ENCODE data around the gene PCF11. TPM values are rescaled to one million over a fixed set of nuclear protein-coding genes. Genes with fewer than 3 reads are reported as not detected.

Gene PCF11
- total and polyA plus RNA-seq, 11 donors = 15.2 to 35.7 (median 25.5) TPM

- H3K27me3 ChIP-seq = no peaks in the 10 kb centered on the region
- H3K4me3 ChIP-seq = peak overlapping the region in 9 of 12 donors; percentile 62 to 97 (median 87)
- ATAC-seq (no peak), DNase-seq (no peak)
- 74 to 79% (median 76%) methylated on average over 11 of the region's 11 CpGs for WGBS, 4 donors
- H3K9me3 ChIP-seq = no peaks in the 10 kb centered on the region
- no peak for TF ChIP-seq POLR2A (IDR thresholded peaks at IDR 0.05)
- no peak for TF ChIP-seq CTCF (IDR thresholded peaks at IDR 0.05)
- peaks cover 0 to 54% (median 44%) of the 10 kb centered on the region in 9 donors for H3K36me3 ChIP-seq
- intact Hi-C loops (cut with DNase I) = loop anchor here in 8 of 10 donors (2.0 to 10.0 kb wide), 9 partner anchors 33 to 291 kb away; partner anchors contain the start of genes DDIAS (in 7 of the 8), PRCP (in 7 of the 8), PCF11 (in 6 of the 8) and RAB30 (in 2 of the 8)
- peak overlapping the region in 3 of 12 donors; percentile 90 to 96 (median 93) for H3K27ac ChIP-seq
- peaks cover 0 to 36% (median 24%) of the 10 kb centered on the region in 12 donors for H3K4me1 ChIP-seq
Observed at GRCh38 chr11:83191986-83192385, 35.1 kb downstream of the PCF11 start.

GRCh38 chr11:83192606-83193245 is 35.8 kb downstream of the PCF11 start:
- Histone ChIP-seq H3K27me3 (no peaks in the 10 kb centered on the region), H3K9me3 (no peaks in the 10 kb centered on the region), H3K36me3 (peaks cover 0 to 47% (median 37%) of the 10 kb centered on the region in 9 donors), H3K27ac (peak overlapping the region; percentile 58 to 96 (median 89)), H3K4me3 (peak overlapping the region; percentile 49 to 97 (median 84)), H3K4me1 (peaks cover 0 to 40% (median 24%) of the 10 kb centered on the region in 12 donors)
- DNase-seq (no peak), ATAC-seq (no peak)
- TF ChIP-seq POLR2A (IDR thresholded peaks at IDR 0.05) (no peak), CTCF (IDR thresholded peaks at IDR 0.05) (no peak)
- 11 to 14% (median 13%) methylated on average over 8 of the region's 8 CpGs for WGBS, 4 donors
- intact Hi-C loops (cut with DNase I) = loop anchor here in 9 of 10 donors (1.0 to 10.0 kb wide), 10 partner anchors 34 to 292 kb away; partner anchors contain the start of genes PCF11 (in 8 of the 9), DDIAS (in 7 of the 9), PRCP (in 7 of the 9) and RAB30 (in 2 of the 9)

- WGBS, 4 donors = 0% methylated on average over 54 to 67 of the region's 67 CpGs
- intact Hi-C loops (cut with DNase I) = loop anchor here in 9 of 10 donors (1.0 to 10.0 kb wide), 10 partner anchors 35 to 293 kb away; partner anchors contain the start of genes PCF11 (in 8 of the 9), DDIAS (in 7 of the 9), PRCP (in 7 of the 9) and RAB30 (in 2 of the 9)
- H3K27me3 ChIP-seq = no peaks in the 10 kb centered on the region
- peaks cover 0 to 40% (median 24%) of the 10 kb centered on the region in 12 donors for H3K4me1 ChIP-seq
- peaks cover 0 to 41% (median 37%) of the 10 kb centered on the region in 9 donors for H3K36me3 ChIP-seq
- H3K27ac ChIP-seq = peak within 1 kb of the TSS; percentile 58 to 96 (median 89)
- DNase-seq (peak; percentile 93 to 96 (median 94)), ATAC-seq (peak; percentile 95 to 98 (median 98))
- peak within 1 kb of the TSS; percentile 49 to 97 (median 84) for H3K4me3 ChIP-seq
- H3K9me3 ChIP-seq = no peaks in the 10 kb centered on the region
- peak in 1 of 2 donors; percentile 60 for TF ChIP-seq POLR2A (IDR thresholded peaks at IDR 0.05)
- no peak for TF ChIP-seq CTCF (IDR thresholded peaks at IDR 0.05)
Observed at GRCh38 chr11:83193315-83194280, 36.7 kb downstream of the PCF11 start, which contains the start of gene ANKRD42. TSS of gene ANKRD42 (plus strand) at chr11:83193712. CDS start at chr11:83194671, 959 bp downstream.

All from heart left ventricle (tissue), 16 donors.